GM18511 (cell line): ENCODE data around the gene RBPJL.

Experiments used
- ATAC-seq: cut with Tn5 transposase; IDR thresholded peaks from one replicate; pipeline ENCODE4 v1.9.1; 2021; ENCODE audit warnings: mild to moderate bottlenecking, moderate library complexity; ENCODE audit not compliant: unreplicated experiment

Gene RBPJL

GRCh38 chr20:45358282-45359068 lies 51.8 kb downstream of the RBPJL start:
- ATAC-seq = no peak

GRCh38 chr20:45359069-45359405 lies 52.4 kb downstream of the RBPJL start:
- ATAC-seq = no peak

GRCh38 chr20:45359406-45360148 lies 52.9 kb downstream of the RBPJL start:
- ATAC-seq = no peak

- ATAC-seq = no peak
These were observed 55.2 kb downstream of the RBPJL start for GRCh38 chr20:45361793-45362192.

- ATAC-seq = peak; percentile 83
These were observed 56.4 kb downstream of the RBPJL start, which contains the start of gene SYS1 for GRCh38 chr20:45362804-45363610. Gene SYS1 (plus strand): TSS chr20:45363156. CDS start chr20:45363532, 376 bp downstream.

GRCh38 chr20:45363611-45364492 lies 57.2 kb downstream of the RBPJL start:
- no peak for ATAC-seq

GRCh38 chr20:45365444-45365970 lies 58.9 kb downstream of the RBPJL start:
- ATAC-seq = no peak

GRCh38 chr20:45366192-45366591 lies 59.6 kb downstream of the RBPJL start:
- ATAC-seq = no peak

- ATAC-seq = no peak
These were observed 60.0 kb downstream of the RBPJL start for GRCh38 chr20:45366631-45367030.

GRCh38 chr20:45367126-45367525 lies 60.5 kb downstream of the RBPJL start:
- no peak for ATAC-seq
